GM08714 (cell line): ENCODE data around the gene METRN.

ENCODE experiments used
- H3K4me3 ChIP-seq: fragments of 200-500 bp; sonication (Bioruptor generic); 2 replicates; pipeline ENCODE4 v1.5.1; 2014; ENCODE audit warnings: mild to moderate bottlenecking, low read length, inconsistent platforms
- ZNF274 ChIP-seq: IDR thresholded peaks from 2 replicates; pipeline ENCODE4 v1.6.1; 2012; ENCODE audit warnings: mild to moderate bottlenecking, low read depth, low read length

The METRN gene

DNA sequence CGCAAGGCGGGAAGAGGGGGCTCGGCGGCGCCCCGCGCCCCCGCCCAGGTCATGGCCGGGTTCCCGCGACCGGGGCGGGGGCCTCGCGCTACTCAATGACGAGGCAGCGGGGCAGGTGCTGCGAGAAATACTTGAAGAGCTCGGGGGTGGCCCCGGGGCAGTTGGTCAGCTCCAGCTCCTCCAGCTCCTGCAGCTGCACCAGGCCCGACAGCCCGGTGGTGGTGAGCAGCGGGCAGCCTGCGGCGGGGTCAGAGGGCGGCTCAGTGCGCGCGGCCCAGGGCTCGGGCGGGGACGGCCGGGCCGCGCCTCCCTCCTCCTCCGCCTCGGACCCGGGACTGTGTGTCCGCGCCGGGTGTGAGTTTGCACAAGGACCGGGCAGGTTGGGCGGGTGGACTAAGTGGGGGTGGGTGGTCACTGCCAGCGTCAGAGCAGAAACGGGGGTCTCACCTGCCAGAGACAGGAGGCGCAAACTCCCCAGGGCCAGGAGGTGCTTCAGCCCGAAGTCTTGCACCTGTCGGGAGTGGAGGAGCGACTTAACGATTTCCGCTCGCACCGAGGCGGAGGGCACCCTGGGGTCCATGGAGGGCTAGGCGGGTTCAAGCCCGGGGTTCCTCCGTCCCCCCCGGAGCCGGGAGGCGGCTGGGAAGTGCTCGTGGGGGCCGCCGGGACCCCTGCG, 20.6 kb upstream of the METRN start:
- TF ChIP-seq ZNF274, result no peak
- no peak overlapping the region for H3K4me3 ChIP-seq

- TF ChIP-seq ZNF274, result no peak
- H3K4me3 ChIP-seq, result no peak overlapping the region
Measured at GRCh38 chr16:694863-695354, 20.0 kb upstream of the METRN start.

DNA sequence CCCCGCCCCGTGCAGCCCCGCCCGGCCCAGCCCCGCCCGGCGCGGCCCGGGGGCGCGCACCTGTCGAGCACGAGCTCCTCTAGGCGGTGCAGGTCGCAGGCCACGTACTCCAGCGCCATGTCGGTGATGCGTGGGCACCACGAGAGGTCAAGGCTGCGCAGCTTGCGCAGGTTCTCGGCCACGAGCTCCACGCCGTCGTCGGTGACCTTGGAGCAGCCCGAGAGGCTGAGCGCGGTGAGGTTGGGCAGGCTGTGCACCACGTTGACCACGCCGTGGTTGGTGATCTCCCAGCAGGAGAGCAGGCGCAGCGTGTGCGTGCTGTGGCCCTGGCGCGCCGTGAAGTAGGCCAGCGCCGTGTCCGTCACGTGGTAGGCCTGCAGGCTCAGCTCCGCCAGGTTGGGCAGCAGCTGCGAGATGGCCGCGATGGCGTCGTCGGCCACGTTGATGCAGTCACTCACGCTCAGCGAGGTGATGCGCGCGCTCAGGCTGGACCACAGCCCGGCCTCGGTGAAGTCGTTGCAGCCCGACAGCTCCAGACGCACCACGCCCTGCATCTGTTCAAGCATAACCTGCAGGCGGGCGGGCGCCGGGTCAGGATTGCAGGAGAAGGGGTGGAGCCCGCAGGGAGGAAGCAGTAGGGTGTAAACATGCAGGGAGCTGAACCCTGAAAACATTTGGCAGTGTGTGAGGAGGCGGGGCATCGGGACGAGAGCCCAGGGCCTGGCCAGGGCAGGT, 19.4 kb upstream of the METRN start:
- no peak for TF ChIP-seq ZNF274
- no peak overlapping the region; the same call in 1 of the 2 replicates for H3K4me3 ChIP-seq

DNA sequence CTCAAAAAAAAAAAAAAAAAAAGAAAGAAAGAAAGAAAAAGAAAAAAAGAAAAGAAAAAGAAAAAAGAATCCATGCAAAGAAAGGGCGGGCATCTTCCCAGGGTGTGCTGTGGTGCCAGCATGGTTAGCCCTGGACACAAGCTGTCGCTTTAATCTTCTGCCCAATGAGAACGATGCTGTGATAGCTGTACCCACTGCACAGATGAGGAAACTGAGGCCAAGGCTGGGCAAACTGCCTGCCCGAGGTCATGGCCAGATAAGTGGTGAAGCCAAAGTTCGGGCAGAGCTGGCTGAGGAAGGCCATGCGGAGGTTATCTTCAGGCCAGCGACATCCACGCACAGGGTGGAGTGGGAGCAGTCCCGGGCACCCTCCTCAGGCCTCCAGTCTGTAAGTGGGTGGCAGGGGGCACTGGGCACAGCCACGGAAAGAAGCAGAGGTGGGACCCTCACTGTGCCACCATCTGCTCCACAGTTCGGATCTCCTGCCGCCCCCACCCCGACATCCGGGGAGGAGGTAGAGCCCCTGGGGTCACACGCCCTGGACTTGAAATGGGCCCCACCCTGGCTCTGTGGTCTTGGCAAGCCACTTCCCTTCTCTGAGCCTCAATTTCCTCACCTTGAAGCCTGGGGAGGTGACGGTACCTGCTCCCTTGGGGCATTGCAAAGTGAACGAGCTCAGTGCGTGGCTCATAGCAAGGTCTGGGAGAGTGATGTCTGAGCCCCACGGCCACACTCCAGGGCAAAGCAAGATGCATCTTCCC, 15.8 kb upstream of the METRN start:
- no peak for TF ChIP-seq ZNF274
- H3K4me3 ChIP-seq, result no peak overlapping the region

- no peak for TF ChIP-seq ZNF274
- no peak overlapping the region for H3K4me3 ChIP-seq
Measured at GRCh38 chr16:700684-701584, 14.0 kb upstream of the METRN start.

- no peak for TF ChIP-seq ZNF274
- no peak overlapping the region for H3K4me3 ChIP-seq
Measured at GRCh38 chr16:702341-702740, 12.6 kb upstream of the METRN start.

GRCh38 chr16:703406-703805, 11.5 kb upstream of the METRN start:
- no peak for TF ChIP-seq ZNF274
- H3K4me3 ChIP-seq, result no peak overlapping the region

DNA sequence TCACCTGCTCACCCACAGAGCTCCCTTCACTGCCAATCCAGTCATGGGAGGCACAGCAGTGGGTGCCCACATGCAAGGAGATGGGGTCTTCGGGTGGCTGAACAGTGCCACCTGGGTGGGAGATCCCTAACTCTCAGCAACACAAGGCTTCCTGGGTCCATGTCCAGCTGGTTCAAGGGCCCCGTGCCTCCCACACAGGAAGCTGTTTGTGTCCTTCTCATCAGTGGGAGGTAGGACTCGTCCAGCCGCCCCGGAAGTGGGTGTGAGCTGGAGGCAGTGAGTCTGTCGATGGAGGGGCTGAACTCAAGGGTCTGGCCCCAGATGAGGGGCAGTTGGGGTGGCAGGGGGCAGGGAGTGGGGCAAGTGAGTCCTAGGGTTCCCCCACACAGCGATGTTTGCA, 10.9 kb upstream of the METRN start:
- no peak for TF ChIP-seq ZNF274
- H3K4me3 ChIP-seq, result no peak overlapping the region

- no peak for TF ChIP-seq ZNF274
- no peak overlapping the region for H3K4me3 ChIP-seq
Measured at GRCh38 chr16:704552-705380, 10.2 kb upstream of the METRN start.

DNA sequence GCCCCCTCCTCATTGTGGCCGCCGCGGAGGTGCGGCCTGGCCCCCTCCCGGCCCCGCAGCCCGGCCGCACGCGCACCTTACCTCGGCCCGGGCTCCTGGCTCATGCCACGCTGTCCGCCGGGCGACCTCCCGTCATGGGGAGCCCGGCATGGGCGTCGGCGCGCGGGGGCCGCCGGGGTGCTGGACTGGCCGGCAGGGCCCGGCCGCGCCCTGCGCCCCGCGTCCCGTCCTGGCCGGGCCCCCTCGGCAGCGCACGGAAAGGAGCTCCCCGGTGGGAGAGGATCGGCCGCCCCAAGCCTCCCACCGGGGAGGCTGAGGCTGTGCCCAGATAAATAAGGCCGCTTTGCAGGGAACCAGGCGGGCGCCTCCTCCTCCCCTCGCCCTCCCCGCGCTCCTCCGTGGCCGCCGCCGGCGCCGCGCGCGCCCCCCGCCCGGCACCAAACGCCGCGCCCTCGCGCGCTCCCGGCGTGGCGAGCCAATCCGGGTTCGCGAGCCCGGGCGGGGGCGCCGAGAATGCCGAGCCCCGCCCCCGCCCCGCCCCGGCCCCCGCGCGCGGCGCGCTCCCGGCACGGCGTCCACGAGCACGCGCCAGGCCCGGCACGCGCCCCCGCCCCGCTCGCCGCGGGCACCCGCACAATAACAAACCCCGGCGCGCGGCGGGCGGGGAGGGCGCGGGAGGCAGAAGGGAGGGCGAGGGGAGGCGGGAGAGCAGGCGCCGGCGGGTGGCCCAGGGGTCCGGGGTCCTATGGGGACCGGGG, 9.3 kb upstream of the METRN start, which contains the start of gene FBXL16:
TSS of gene FBXL16 (minus strand) at position 371 of the 758 bp plus-strand sequence. CDS start 8,396 bp downstream, outside the sequence.
- H3K4me3 ChIP-seq, result no peak within 1 kb of the TSS
- TF ChIP-seq ZNF274, result no peak

DNA sequence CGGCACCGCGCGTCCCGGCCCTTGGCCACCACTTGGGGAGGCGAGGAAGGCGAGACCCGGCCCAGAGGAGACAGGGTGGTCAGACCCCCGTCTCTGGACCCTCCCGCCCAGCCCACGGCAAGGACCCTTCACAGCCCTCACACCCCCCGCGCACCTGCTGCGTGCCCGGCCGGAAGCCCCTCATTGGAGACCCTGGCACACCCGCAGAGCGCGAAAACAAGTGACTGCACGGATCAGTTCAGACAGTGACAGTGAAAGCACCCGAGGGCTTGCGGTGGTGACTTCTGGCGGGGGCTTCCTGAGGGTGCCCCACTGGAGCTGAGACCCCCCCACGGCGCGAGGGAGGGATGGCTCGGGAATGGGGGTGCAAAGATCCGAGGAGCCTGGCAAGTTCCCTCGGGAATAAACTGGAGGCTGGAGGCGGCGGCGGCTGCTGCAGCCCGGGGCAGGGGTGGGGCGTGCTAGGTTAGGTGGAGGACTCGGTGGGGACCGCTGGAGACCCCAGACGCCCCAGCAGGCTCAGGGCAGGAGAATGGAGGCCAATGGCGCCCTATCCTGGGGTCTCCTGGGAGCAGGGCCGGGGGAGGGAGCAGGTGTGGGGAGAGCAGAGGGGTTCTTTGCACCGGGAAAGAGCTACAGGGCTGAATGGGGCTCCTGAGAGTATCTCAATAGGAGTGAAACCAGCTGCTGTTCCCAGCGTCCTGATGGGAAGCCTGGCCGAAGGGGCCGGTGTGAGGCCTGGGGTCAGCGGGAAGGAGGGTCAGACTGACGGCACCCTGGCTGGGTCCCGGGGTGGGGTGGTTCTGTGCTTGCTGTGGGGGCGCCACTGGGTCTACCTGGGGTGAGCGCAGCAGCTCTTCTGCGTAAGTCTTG, 8.5 kb upstream of the METRN start:
- H3K4me3 ChIP-seq, result no peak overlapping the region
- TF ChIP-seq ZNF274, result no peak
